KMS-11 (cell line): Measurements from ENCODE around the gene PLCD1.
"Not testable (repeated sequence)": the region's sequence is repeated elsewhere in the genome, so short reads cannot be mapped to it uniquely, and the experiment has no call there.

Experiments used
- H2AFZ ChIP-seq: fragments of 200-600 bp; sonication (generic); 2 replicates; pipeline ENCODE4 v1.6.1; 2016; ENCODE audit warnings: antibody characterized with exemption, mixed run types, low read depth
- H3K27ac ChIP-seq: fragments of 200-600 bp; sonication (generic); 2 replicates; pipeline ENCODE4 v1.6.1; 2016; ENCODE audit warnings: mild to moderate bottlenecking, mixed run types
- H3K27me3 ChIP-seq: fragments of 200-600 bp; sonication (generic); 2 replicates; pipeline ENCODE4 v1.6.1; 2017; ENCODE audit warnings: mild to moderate bottlenecking, low read depth, mixed run types, moderate library complexity; ENCODE audit not compliant: insufficient read depth
- H3K36me3 ChIP-seq: fragments of 200-600 bp; sonication (generic); 2 replicates; pipeline ENCODE4 v1.6.1; 2017; ENCODE audit warnings: mild to moderate bottlenecking, mixed run types; ENCODE audit not compliant: insufficient read depth
- H3K4me1 ChIP-seq: fragments of 200-600 bp; sonication (generic); 2 replicates; pipeline ENCODE4 v1.6.1; 2016; ENCODE audit warnings: mild to moderate bottlenecking, low read depth, mixed run types; ENCODE audit not compliant: poor library complexity, severe bottlenecking
- H3K4me2 ChIP-seq: fragments of 200-600 bp; sonication (generic); 2 replicates; pipeline ENCODE4 v1.7.0; 2016; ENCODE audit warnings: mild to moderate bottlenecking, mixed run types
- H3K4me3 ChIP-seq: fragments of 200-600 bp; sonication (generic); IDR thresholded peaks from 2 replicates; pipeline ENCODE4 v1.6.1; 2017; ENCODE audit warnings: low read depth, low read length, mixed read lengths; ENCODE audit not compliant: insufficient read depth
- H3K79me2 ChIP-seq: fragments of 200-600 bp; sonication (generic); 2 replicates; pipeline ENCODE4 v1.6.1; 2016; ENCODE audit warnings: low read depth, mixed run types; ENCODE audit not compliant: insufficient read depth
- H3K9ac ChIP-seq: fragments of 200-600 bp; sonication (generic); 2 replicates; pipeline ENCODE4 v1.6.1; 2016; ENCODE audit warnings: mild to moderate bottlenecking, mixed run types
- H4K20me1 ChIP-seq: fragments of 200-600 bp; sonication (generic); 2 replicates; pipeline ENCODE4 v1.6.1; 2016; ENCODE audit warnings: mild to moderate bottlenecking, mixed run types; ENCODE audit not compliant: insufficient read depth
- TF ChIP-seq, protein P1 (sequence below): fragments of 200-600 bp; sonication (generic); conservative IDR thresholded peaks from 2 replicates; pipeline ENCODE4 v1.6.1; 2017; ENCODE audit warnings: low read depth, mild to moderate bottlenecking, antibody characterized with exemption, low read length, moderate library complexity, mixed read lengths

The PLCD1 gene

DNA sequence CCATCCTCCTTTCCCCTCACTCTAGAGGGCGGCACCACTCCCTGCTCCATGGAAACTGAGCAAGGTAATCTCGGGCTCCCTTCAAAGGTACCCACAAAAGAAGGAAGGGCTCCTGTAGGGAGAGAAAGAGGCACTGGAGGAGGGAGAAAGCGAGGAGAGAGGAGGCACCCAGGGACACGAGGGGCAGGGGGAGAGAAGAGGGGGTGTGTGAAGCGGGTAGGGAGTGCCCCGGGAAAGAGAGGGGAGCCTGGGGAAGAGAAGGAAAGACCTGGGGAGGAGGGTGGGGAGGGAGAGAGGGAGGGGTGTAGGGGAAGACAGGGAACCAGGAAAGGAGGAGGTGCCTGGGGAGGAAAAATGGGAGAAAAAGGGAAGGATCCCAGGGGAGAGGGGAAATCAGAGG lies 38.3 kb downstream of the PLCD1 start:
- Histone ChIP-seq H3K4me2 (no peak overlapping the region), H3K9ac (no peak overlapping the region), H3K79me2 (no peaks in the 10 kb centered on the region), H3K4me1 (no peaks in the 10 kb centered on the region), H3K27ac (no peak overlapping the region), H3K4me3 (no peak overlapping the region), H3K27me3 (no peaks in the 10 kb centered on the region), H3K36me3 (no peaks in the 10 kb centered on the region), H4K20me1 (no peaks in the 10 kb centered on the region), H2AFZ (no peak overlapping the region)
- TF ChIP-seq, protein P1, sequence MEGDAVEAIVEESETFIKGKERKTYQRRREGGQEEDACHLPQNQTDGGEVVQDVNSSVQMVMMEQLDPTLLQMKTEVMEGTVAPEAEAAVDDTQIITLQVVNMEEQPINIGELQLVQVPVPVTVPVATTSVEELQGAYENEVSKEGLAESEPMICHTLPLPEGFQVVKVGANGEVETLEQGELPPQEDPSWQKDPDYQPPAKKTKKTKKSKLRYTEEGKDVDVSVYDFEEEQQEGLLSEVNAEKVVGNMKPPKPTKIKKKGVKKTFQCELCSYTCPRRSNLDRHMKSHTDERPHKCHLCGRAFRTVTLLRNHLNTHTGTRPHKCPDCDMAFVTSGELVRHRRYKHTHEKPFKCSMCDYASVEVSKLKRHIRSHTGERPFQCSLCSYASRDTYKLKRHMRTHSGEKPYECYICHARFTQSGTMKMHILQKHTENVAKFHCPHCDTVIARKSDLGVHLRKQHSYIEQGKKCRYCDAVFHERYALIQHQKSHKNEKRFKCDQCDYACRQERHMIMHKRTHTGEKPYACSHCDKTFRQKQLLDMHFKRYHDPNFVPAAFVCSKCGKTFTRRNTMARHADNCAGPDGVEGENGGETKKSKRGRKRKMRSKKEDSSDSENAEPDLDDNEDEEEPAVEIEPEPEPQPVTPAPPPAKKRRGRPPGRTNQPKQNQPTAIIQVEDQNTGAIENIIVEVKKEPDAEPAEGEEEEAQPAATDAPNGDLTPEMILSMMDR: no peak

- TF ChIP-seq, protein P1: no peak
- H3K4me2 ChIP-seq: no peak within 1 kb of the TSS
- H2AFZ ChIP-seq: no peak within 1 kb of the TSS
- no peaks in the 10 kb centered on the region for H3K79me2 ChIP-seq
- no peaks in the 10 kb centered on the region for H3K36me3 ChIP-seq
- no peak within 1 kb of the TSS for H3K9ac ChIP-seq
- H3K4me3 ChIP-seq: no peak within 1 kb of the TSS
- no peaks in the 10 kb centered on the region for H3K27me3 ChIP-seq
- H3K27ac ChIP-seq: no peak within 1 kb of the TSS
- no peaks in the 10 kb centered on the region for H3K4me1 ChIP-seq
- no peaks in the 10 kb centered on the region for H4K20me1 ChIP-seq
These were observed 38.9 kb downstream of the PLCD1 start, which contains the start of gene VILL for GRCh38 chr3:37990527-37990926. VILL (plus strand) TSS chr3:37990786; CDS start chr3:37993673, 2,887 bp downstream.

DNA sequence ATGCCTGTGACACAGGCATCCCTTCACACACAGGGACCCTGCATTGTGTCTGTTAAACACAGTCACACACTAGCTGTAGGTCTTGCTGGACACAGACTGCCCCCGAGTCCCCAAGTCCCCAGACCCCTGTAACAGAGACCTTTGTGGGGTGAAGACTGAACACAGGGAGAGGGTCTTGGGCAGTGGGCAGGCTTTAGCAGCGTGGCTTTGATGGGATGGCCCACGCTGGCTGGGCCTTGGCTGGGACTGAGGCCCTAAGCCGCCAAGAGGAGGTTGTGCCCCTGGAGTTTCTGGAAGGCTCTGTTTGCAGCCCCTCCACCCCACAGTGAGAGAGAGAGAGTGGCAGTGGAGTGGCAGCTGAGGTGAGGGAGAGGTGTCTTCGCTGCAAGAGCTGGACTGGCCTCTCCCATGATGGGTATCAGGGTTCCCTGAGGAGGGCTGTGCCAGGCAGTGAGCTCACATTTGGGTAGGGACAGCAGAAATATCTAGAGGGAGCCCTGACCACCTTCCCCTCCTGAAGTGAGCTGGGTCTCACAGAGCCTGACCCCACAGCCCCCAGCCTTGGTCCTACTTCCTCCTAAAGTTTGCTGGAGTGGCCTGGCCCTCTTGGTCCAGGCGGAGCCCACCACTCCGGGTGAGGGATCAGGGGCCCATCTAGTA lies 39.5 kb downstream of the PLCD1 start:
- no peaks in the 10 kb centered on the region for H3K79me2 ChIP-seq
- no peaks in the 10 kb centered on the region for H3K27me3 ChIP-seq
- H3K36me3 ChIP-seq: no peaks in the 10 kb centered on the region
- no peaks in the 10 kb centered on the region for H3K4me1 ChIP-seq
- no peak overlapping the region for H3K4me3 ChIP-seq
- H4K20me1 ChIP-seq: no peaks in the 10 kb centered on the region
- H2AFZ ChIP-seq: no peak overlapping the region
- H3K4me2 ChIP-seq: no peak overlapping the region
- TF ChIP-seq, protein P1: no peak
- no peak overlapping the region for H3K27ac ChIP-seq
- H3K9ac ChIP-seq: no peak overlapping the region

GRCh38 chr3:37988931-37989525 lies 40.4 kb downstream of the PLCD1 start:
- H2AFZ ChIP-seq: no peak overlapping the region
- no peak overlapping the region for H3K4me3 ChIP-seq
- no peaks in the 10 kb centered on the region for H3K79me2 ChIP-seq
- no peak overlapping the region for H3K27ac ChIP-seq
- no peaks in the 10 kb centered on the region for H3K36me3 ChIP-seq
- no peak overlapping the region for H3K9ac ChIP-seq
- H3K4me1 ChIP-seq: no peaks in the 10 kb centered on the region
- no peak overlapping the region for H3K4me2 ChIP-seq
- TF ChIP-seq, protein P1: no peak
- no peaks in the 10 kb centered on the region for H4K20me1 ChIP-seq
- H3K27me3 ChIP-seq: no peaks in the 10 kb centered on the region

- H3K36me3 ChIP-seq, H3K79me2 ChIP-seq, H3K4me3 ChIP-seq, H3K27ac ChIP-seq, H3K27me3 ChIP-seq, H2AFZ ChIP-seq, H3K9ac ChIP-seq, H4K20me1 ChIP-seq, H3K4me1 ChIP-seq, H3K4me2 ChIP-seq: not testable (repeated sequence)
These were observed 41.1 kb downstream of the PLCD1 start for GRCh38 chr3:37988376-37988775.
